ENCODE measurements around the gene PSAP.

PSAP gene

GRCh38 chr10:71811351-71811750, 39.7 kb downstream of the PSAP start:
- H3K4me3 ChIP-seq (ENCODE audit: low read depth, low read length), result no peak overlapping the region

GRCh38 chr10:71810048-71810750, 40.9 kb downstream of the PSAP start:
- no peak overlapping the region for H3K4me3 ChIP-seq (ENCODE audit: low read depth, low read length)

- no peak overlapping the region for H3K4me3 ChIP-seq (ENCODE audit: low read depth, low read length)
Observed at GRCh38 chr10:71809628-71810027, 41.4 kb downstream of the PSAP start.

GRCh38 chr10:71807557-71808510, 43.2 kb downstream of the PSAP start:
- H3K4me3 ChIP-seq (ENCODE audit: low read depth, low read length), result no peak overlapping the region

- H3K4me3 ChIP-seq (ENCODE audit: low read depth, low read length), result no peak overlapping the region
Observed at GRCh38 chr10:71806704-71807556, 44.1 kb downstream of the PSAP start.

- H3K4me3 ChIP-seq (ENCODE audit: low read depth, low read length), result no peak overlapping the region
Observed at GRCh38 chr10:71805776-71806703, 45.0 kb downstream of the PSAP start.

GRCh38 chr10:71804077-71804476, 47.0 kb downstream of the PSAP start:
- no peak overlapping the region for H3K4me3 ChIP-seq (ENCODE audit: low read depth, low read length)

- H3K4me3 ChIP-seq (ENCODE audit: low read depth, low read length), result no peak overlapping the region
Observed at GRCh38 chr10:71802715-71803488, 48.1 kb downstream of the PSAP start.

- H3K4me3 ChIP-seq (ENCODE audit: low read depth, low read length), result no peak overlapping the region
Observed at GRCh38 chr10:71802235-71802634, 48.8 kb downstream of the PSAP start.

GRCh38 chr10:71801361-71801760, 49.7 kb downstream of the PSAP start:
- no peak overlapping the region for H3K4me3 ChIP-seq (ENCODE audit: low read depth, low read length)

GRCh38 chr10:71799608-71800453, 51.2 kb downstream of the PSAP start:
- H3K4me3 ChIP-seq (ENCODE audit: low read depth, low read length), result no peak overlapping the region

GRCh38 chr10:71799112-71799511, 51.9 kb downstream of the PSAP start:
- no peak overlapping the region for H3K4me3 ChIP-seq (ENCODE audit: low read depth, low read length)

- H3K4me3 ChIP-seq (ENCODE audit: low read depth, low read length), result no peak overlapping the region
Observed at GRCh38 chr10:71798308-71798624, 52.8 kb downstream of the PSAP start.

GRCh38 chr10:71797533-71798307, 53.3 kb downstream of the PSAP start:
- no peak overlapping the region for H3K4me3 ChIP-seq (ENCODE audit: low read depth, low read length)

- no peak overlapping the region for H3K4me3 ChIP-seq (ENCODE audit: low read depth, low read length)
Observed at GRCh38 chr10:71796749-71797405, 54.2 kb downstream of the PSAP start.

- no peak overlapping the region for H3K4me3 ChIP-seq (ENCODE audit: low read depth, low read length)
Observed at GRCh38 chr10:71795248-71795647, 55.8 kb downstream of the PSAP start.

- H3K4me3 ChIP-seq (ENCODE audit: low read depth, low read length), result no peak overlapping the region
Observed at GRCh38 chr10:71790749-71791440, 60.2 kb downstream of the PSAP start.

Data from iPS-11a (cell line).